ENCODE results near the gene HENMT1.

The HENMT1 gene

GRCh38 chr1:108634521-108634920 is 26.4 kb downstream of the HENMT1 start:
- CTCF ChIA-PET = no interaction called here
- TF ChIP-seq CTCF (IDR thresholded peaks at IDR 0.05; ENCODE audit: control extremely low read depth, extremely low read depth, low read depth, missing control alignments) = no peak
- POLR2A ChIA-PET = no interaction called here
- DNase-seq (ENCODE audit: extremely low spot score) = no peak

- no peak for DNase-seq (ENCODE audit: extremely low spot score)
- CTCF ChIA-PET = interaction anchor here (0.9 to 1.4 kb wide), 3 partner anchors 9 to 16 kb away, joined by 3 to 5 read pairs (median 3); no protein-coding TSS in a partner anchor
- no peak for TF ChIP-seq CTCF (IDR thresholded peaks at IDR 0.05; ENCODE audit: control extremely low read depth, extremely low read depth, low read depth, missing control alignments)
- POLR2A ChIA-PET = no interaction called here
These were observed 32.2 kb downstream of the HENMT1 start for GRCh38 chr1:108628665-108629064.

GRCh38 chr1:108627951-108628350 is 32.9 kb downstream of the HENMT1 start:
- no peak for TF ChIP-seq CTCF (IDR thresholded peaks at IDR 0.05; ENCODE audit: control extremely low read depth, extremely low read depth, low read depth, missing control alignments)
- CTCF ChIA-PET = interaction anchor here (1.4 kb wide), 1 partner anchor 16 kb away, joined by 5 read pairs; no protein-coding TSS in a partner anchor
- POLR2A ChIA-PET = no interaction called here
- no peak for DNase-seq (ENCODE audit: extremely low spot score)

- no peak for DNase-seq (ENCODE audit: extremely low spot score)
- CTCF ChIA-PET = no interaction called here
- no peak for TF ChIP-seq CTCF (IDR thresholded peaks at IDR 0.05; ENCODE audit: control extremely low read depth, extremely low read depth, low read depth, missing control alignments)
- POLR2A ChIA-PET = interaction anchor here (0.6 kb wide), 1 partner anchor 11 kb away, joined by 3 read pairs; no protein-coding TSS in a partner anchor
These were observed 33.6 kb downstream of the HENMT1 start for GRCh38 chr1:108627256-108627655.

DNA sequence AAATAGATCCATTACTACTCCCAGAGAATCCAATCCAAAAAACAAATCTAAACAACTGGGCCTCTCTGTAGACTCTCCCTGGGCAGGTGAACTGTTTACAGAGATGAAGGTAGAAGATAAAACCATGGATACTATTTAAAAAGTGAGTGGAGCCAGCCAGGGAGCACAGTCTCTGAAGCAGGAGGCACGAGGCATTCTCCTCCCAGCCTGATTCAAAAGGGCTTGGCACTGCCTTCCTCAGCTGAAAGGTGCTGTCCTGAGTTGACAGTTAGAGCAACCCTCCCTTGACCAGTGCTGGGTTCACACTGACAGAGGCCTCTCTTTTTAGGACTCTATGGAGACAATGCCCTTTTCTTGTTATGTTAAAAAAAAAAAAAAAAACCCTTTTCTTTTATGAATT is 36.8 kb downstream of the HENMT1 start:
- ChIA-PET CTCF (interaction anchor here (1.5 kb wide), 1 partner anchor 11 kb away, joined by 4 read pairs; no protein-coding TSS in a partner anchor), POLR2A (no interaction called here)
- DNase-seq (ENCODE audit: extremely low spot score) = no peak
- no peak for TF ChIP-seq CTCF (IDR thresholded peaks at IDR 0.05; ENCODE audit: control extremely low read depth, extremely low read depth, low read depth, missing control alignments)

GRCh38 chr1:108617724-108618056 is 43.2 kb downstream of the HENMT1 start:
- POLR2A ChIA-PET = no interaction called here
- CTCF ChIA-PET = interaction anchor here (0.7 to 1.6 kb wide), 2 partner anchors 18 to 27 kb away, joined by 3 read pairs; no protein-coding TSS in a partner anchor
- no peak for DNase-seq (ENCODE audit: extremely low spot score)
- no peak for TF ChIP-seq CTCF (IDR thresholded peaks at IDR 0.05; ENCODE audit: control extremely low read depth, extremely low read depth, low read depth, missing control alignments)
